ENCODE results near the gene APPL2.

- no peak for TF ChIP-seq TOX (CRISPR knock-in tag; IDR thresholded peaks at IDR 0.05; ENCODE audit: borderline replicate concordance)
- TF ChIP-seq ZFP3 (CRISPR knock-in tag; IDR thresholded peaks at IDR 0.05): no peak
- TF ChIP-seq ARNTL (CRISPR knock-in tag; IDR thresholded peaks at IDR 0.05; ENCODE audit: borderline replicate concordance, low read depth): no peak
- TF ChIP-seq SNAI2 (CRISPR knock-in tag; IDR thresholded peaks at IDR 0.05): no peak
- TF ChIP-seq OSR1 (CRISPR knock-in tag; IDR thresholded peaks at IDR 0.05): no peak
- no peak for TF ChIP-seq ZNF70 (CRISPR knock-in tag; IDR thresholded peaks at IDR 0.05)
Measured at GRCh38 chr12:105198961-105199360, 37.0 kb downstream of the APPL2 start.
